Mucosa of gallbladder (tissue), 1 donor: ENCODE results near the gene DPEP3. TPM values are rescaled to one million over a fixed set of nuclear protein-coding genes. Genes with fewer than 3 reads are reported as not detected.
A peak's percentile ranks its signal among the peaks of the same experiment; 100 is the strongest.

Experiments used
- DNase-seq: peaks from one replicate; pipeline ENCODE4 v3.0.0-alpha.2; 2020; ENCODE audit warnings: low spot score
- total RNA-seq: library from RNA; stranded (reverse); gene quantifications from one replicate; pipeline ENCODE4 v1.2.1, GENCODE V29; 2021
- donor health status: DM: no; HTN: no; CAD: no.

DPEP3 gene
- total RNA-seq, 1 donor from 2014 or later, result not detected

DNA sequence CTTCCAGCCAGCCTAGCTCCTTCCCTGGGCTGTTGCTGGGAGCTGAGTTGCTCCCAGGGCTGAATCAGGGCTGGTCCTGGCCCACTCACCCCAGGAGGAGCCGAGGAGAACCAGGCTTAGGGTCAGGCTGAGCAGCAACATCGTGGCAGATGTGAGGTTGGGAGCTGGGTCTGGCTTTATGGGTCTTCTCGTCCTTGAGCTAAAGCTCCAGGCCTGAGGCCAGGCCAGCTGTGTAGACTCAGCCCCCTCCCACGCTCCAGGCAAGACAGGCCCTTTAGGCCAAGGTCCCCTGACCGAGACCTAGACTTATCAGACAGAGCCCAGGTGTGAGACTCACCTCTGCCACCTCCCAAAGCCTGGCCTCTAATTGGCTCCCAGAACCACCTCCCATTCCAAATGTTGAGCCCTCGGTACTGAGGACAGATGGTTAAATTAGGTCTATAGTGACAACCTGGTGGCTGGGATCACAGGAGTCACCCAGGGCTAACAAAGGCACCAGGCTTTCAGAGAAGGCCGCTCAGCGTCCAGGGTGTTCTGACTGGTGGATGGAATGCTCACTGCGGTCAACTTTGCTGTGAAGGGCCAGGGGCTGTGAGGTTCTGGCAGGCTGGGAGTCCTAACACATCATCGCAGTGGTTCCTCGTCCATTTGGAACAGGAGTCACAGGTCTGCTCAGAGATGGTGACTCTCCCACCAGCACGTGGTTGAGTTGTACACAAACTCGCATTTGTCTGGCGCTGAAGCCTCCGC is 48.4 kb downstream of the DPEP3 start, which contains the start of gene CTRL:
CTRL (minus strand) TSS at position 151 of the 750 bp plus-strand sequence; CDS start at position 141, 10 bp downstream.
- DNase-seq, result no peak

GRCh38 chr16:67930678-67931211 is 49.6 kb downstream of the DPEP3 start:
- DNase-seq, result no peak

DNA sequence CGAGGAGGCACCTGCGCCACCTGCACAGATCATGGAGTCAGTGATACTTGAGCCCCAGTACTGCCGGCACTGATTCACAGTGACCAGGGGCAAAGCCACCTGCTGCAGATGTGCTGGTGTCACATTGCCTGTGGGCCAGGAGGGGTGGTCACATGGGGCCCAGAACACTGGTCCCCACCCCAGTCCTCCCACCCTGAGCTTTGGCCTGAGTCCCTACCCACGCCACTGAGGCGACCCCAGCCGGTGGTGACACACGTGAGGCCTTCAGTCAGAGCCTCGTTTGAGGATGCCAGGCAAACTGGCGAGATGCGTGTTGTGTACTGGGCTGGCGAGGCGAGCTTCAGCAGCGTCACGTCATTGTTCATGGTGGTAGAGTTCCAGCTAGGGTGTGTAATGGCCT is 50.1 kb downstream of the DPEP3 start:
- no peak for DNase-seq

GRCh38 chr16:67928561-67929364 is 51.5 kb downstream of the DPEP3 start:
- peak; percentile 66 for DNase-seq

DNA sequence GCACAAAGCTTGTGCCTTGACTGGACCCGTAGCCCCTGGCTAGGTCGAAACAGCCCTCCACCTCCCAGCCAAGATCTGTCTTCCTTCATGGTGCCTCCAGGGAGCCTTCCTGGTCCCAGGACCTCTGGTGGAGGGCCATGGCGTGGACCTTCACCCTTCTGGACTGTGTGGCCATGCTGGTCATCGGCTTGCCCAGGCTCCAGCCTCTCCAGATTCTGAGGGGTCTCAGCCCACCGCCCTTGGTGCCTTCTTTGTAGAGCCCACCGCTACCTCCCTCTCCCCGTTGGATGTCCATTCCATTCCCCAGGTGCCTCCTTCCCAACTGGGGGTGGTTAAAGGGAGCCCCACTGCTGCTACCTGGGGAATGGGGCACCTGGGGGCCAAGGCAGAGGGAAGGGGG is 52.2 kb downstream of the DPEP3 start:
- no peak for DNase-seq

DNA sequence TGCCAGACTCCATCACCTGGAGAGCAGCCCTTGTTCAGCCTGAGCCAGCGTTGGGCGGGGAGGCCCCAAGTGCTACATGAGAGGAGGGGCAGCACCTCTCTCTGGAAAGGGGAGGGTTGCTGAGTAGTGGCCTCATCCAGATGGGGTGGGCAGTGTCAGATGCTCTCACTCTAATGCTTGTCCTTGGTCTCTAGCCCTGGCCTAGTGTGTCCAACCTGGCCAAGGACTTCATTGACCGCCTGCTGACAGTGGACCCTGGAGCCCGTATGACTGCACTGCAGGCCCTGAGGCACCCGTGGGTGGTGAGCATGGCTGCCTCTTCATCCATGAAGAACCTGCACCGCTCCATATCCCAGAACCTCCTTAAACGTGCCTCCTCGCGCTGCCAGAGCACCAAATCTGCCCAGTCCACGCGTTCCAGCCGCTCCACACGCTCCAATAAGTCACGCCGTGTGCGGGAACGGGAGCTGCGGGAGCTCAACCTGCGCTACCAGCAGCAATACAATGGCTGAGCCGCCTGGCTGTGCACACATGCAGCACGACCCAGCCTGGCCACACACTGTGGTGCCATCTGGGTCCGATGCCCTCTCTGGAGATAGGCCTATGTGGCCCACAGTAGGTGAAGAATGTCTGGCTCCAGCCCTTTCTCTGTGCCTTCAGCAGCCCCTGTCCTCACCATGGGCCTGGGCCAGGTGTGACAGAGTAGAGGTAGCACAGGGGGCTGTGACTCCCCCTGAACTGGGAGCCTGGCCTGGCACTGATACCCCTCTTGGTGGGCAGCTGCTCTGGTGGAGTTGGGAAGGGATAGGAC is 53.0 kb downstream of the DPEP3 start:
- DNase-seq, result no peak

DNA sequence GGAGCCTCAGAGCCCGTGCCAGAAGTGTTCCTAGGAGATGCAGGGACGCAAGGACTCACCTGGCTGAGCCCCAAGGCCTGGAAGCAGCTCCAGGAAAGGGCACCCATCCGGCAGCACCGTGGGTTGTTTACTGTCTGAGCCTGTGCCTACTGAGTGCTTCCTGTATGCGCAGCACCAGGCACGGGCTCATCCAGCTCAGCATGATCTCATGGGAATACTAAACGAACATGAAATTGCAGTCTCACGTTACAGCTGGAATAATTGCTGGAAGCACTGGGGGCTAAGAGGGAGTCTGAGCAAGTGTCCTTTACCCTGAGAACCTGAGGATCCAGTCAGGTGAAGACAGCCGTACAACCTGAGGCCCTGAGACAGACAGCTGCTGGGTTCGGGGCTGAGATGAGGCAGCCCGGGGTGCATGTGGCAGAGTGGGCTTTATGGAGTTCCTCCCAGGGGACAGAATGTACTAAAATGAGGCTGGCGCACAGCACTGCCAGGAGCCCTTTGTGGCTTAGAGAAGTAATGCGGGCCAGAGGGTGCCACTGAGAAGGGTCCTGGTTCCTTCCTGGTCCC is 54.0 kb downstream of the DPEP3 start:
- no peak for DNase-seq

Other genes with a start within 250 kb of the DPEP3 start
- gene RANBP10, start 173.9 kb downstream of the DPEP3 start, total RNA-seq, result 22.7 TPM
- gene TSNAXIP1, start 173.6 kb downstream of the DPEP3 start, total RNA-seq, result 4.1 TPM
- gene THAP11, start 138.2 kb downstream of the DPEP3 start, total RNA-seq, result 27.2 TPM
- gene NUTF2, start 133.6 kb downstream of the DPEP3 start, total RNA-seq, result 69.3 TPM
- gene CENPT, start 132.8 kb downstream of the DPEP3 start, total RNA-seq, result 44.6 TPM
- 59.5 TPM for gene EDC4, start 107.4 kb downstream of the DPEP3 start, total RNA-seq
- gene NRN1L, start 95.6 kb downstream of the DPEP3 start, total RNA-seq, result 1.2 TPM
- 31.6 TPM for gene PSKH1, start 87.2 kb downstream of the DPEP3 start, total RNA-seq
- gene CTRL, start 48.6 kb downstream of the DPEP3 start, total RNA-seq, result 1.1 TPM
- 68.8 TPM for gene PSMB10, start 43.6 kb downstream of the DPEP3 start, total RNA-seq
- 30.3 TPM for gene LCAT, start 36.4 kb downstream of the DPEP3 start, total RNA-seq
- 76.6 TPM for gene SLC12A4, start 11.9 kb downstream of the DPEP3 start, total RNA-seq
- 3.4 TPM for gene DPEP2, start 19.0 kb upstream of the DPEP3 start, total RNA-seq
- gene DPEP2NB, start 35.4 kb upstream of the DPEP3 start, total RNA-seq, result not detected
- 6.6 TPM for gene DDX28, start 42.7 kb upstream of the DPEP3 start, total RNA-seq
- 9.4 TPM for gene DUS2, start 42.8 kb upstream of the DPEP3 start, total RNA-seq
- 46.5 TPM for gene NFATC3, start 104.9 kb upstream of the DPEP3 start, total RNA-seq